OCI-M2 (cell line): Measurements from ENCODE around the gene DUSP16.

ENCODE experiments used
- DNase-seq: peaks from one replicate; lab custom pipeline; 2025; ENCODE audit not compliant: unreplicated experiment; lab: John Stamatoyannopoulos, UW

Gene DUSP16

GRCh38 chr12:12499909-12500604 is 62.6 kb downstream of the DUSP16 start:
- DNase-seq, result no peak

- no peak for DNase-seq
These were observed 64.5 kb downstream of the DUSP16 start for GRCh38 chr12:12498210-12498609.

- DNase-seq, result no peak
These were observed 67.1 kb downstream of the DUSP16 start for GRCh38 chr12:12495536-12495935.

- no peak for DNase-seq
These were observed 70.1 kb downstream of the DUSP16 start for GRCh38 chr12:12492547-12492946.

GRCh38 chr12:12491606-12492005 is 71.1 kb downstream of the DUSP16 start:
- no peak for DNase-seq

- no peak for DNase-seq
These were observed 73.7 kb downstream of the DUSP16 start for GRCh38 chr12:12488823-12489550.

- DNase-seq, result no peak
These were observed 74.4 kb downstream of the DUSP16 start for GRCh38 chr12:12488296-12488695.

GRCh38 chr12:12487490-12487889 is 75.2 kb downstream of the DUSP16 start:
- no peak for DNase-seq

GRCh38 chr12:12486661-12487240 is 75.9 kb downstream of the DUSP16 start:
- DNase-seq, result no peak

GRCh38 chr12:12483438-12483837 is 79.2 kb downstream of the DUSP16 start:
- no peak for DNase-seq

- DNase-seq, result no peak
These were observed 79.7 kb downstream of the DUSP16 start for GRCh38 chr12:12482959-12483358.

GRCh38 chr12:12482150-12482761 is 80.4 kb downstream of the DUSP16 start:
- DNase-seq, result no peak

- no peak for DNase-seq
These were observed 81.0 kb downstream of the DUSP16 start for GRCh38 chr12:12481631-12482030.

GRCh38 chr12:12480074-12480473 is 82.6 kb downstream of the DUSP16 start:
- no peak for DNase-seq

- no peak for DNase-seq
These were observed 85.2 kb downstream of the DUSP16 start for GRCh38 chr12:12477532-12477890.

GRCh38 chr12:12476857-12477531 is 85.7 kb downstream of the DUSP16 start:
- no peak for DNase-seq

- no peak for DNase-seq
These were observed 87.5 kb downstream of the DUSP16 start for GRCh38 chr12:12474931-12475795.

GRCh38 chr12:12474471-12474928 is 88.2 kb downstream of the DUSP16 start:
- no peak for DNase-seq

- DNase-seq, result no peak
These were observed 89.4 kb downstream of the DUSP16 start for GRCh38 chr12:12473223-12473622.
